ENCODE measurements around the gene FXR2. TPM values are rescaled to one million over a fixed set of nuclear protein-coding genes. Genes with fewer than 3 reads are reported as not detected.

FXR2 gene
- total and polyA plus RNA-seq, 9 of the 15 experiments (the other 6 are each of a cell fraction or from before 2014, with no cell fraction given), result 2.0 to 49.3 (median 24.5) TPM

DNA sequence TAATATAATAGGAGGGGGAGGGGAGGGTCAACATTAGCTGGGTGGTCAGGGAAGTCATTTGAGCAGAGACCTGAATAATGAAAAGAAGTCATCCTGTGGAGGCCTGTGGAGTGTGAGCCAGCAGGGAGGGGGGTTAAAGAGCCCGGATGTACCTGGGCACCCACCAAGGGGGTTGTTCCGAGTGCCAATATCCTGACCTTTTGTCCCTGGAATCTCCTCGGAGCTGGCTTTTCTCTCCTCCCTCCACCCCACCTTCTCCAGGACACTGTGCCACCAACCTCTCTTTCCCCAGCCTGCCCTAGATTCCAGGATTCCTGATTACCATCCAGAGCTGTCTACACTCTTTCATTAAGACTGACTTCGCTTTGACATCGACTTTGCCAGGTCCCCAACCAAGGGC, 21.5 kb upstream of the FXR2 start (continued):
- TF ChIP-seq, protein P1, sequence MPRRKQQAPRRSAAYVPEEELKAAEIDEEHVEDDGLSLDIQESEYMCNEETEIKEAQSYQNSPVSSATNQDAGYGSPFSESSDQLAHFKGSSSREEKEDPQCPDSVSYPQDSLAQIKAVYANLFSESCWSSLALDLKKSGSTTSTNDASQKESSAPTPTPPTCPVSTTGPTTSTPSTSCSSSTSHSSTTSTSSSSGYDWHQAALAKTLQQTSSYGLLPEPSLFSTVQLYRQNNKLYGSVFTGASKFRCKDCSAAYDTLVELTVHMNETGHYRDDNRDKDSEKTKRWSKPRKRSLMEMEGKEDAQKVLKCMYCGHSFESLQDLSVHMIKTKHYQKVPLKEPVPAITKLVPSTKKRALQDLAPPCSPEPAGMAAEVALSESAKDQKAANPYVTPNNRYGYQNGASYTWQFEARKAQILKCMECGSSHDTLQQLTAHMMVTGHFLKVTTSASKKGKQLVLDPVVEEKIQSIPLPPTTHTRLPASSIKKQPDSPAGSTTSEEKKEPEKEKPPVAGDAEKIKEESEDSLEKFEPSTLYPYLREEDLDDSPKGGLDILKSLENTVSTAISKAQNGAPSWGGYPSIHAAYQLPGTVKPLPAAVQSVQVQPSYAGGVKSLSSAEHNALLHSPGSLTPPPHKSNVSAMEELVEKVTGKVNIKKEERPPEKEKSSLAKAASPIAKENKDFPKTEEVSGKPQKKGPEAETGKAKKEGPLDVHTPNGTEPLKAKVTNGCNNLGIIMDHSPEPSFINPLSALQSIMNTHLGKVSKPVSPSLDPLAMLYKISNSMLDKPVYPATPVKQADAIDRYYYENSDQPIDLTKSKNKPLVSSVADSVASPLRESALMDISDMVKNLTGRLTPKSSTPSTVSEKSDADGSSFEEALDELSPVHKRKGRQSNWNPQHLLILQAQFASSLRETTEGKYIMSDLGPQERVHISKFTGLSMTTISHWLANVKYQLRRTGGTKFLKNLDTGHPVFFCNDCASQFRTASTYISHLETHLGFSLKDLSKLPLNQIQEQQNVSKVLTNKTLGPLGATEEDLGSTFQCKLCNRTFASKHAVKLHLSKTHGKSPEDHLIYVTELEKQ (CRISPR knock-in tag; IDR thresholded peaks at IDR 0.05), result no peak
- TF ChIP-seq ATF7 (IDR thresholded peaks at IDR 0.05), result no peak
- TF ChIP-seq, protein P2, sequence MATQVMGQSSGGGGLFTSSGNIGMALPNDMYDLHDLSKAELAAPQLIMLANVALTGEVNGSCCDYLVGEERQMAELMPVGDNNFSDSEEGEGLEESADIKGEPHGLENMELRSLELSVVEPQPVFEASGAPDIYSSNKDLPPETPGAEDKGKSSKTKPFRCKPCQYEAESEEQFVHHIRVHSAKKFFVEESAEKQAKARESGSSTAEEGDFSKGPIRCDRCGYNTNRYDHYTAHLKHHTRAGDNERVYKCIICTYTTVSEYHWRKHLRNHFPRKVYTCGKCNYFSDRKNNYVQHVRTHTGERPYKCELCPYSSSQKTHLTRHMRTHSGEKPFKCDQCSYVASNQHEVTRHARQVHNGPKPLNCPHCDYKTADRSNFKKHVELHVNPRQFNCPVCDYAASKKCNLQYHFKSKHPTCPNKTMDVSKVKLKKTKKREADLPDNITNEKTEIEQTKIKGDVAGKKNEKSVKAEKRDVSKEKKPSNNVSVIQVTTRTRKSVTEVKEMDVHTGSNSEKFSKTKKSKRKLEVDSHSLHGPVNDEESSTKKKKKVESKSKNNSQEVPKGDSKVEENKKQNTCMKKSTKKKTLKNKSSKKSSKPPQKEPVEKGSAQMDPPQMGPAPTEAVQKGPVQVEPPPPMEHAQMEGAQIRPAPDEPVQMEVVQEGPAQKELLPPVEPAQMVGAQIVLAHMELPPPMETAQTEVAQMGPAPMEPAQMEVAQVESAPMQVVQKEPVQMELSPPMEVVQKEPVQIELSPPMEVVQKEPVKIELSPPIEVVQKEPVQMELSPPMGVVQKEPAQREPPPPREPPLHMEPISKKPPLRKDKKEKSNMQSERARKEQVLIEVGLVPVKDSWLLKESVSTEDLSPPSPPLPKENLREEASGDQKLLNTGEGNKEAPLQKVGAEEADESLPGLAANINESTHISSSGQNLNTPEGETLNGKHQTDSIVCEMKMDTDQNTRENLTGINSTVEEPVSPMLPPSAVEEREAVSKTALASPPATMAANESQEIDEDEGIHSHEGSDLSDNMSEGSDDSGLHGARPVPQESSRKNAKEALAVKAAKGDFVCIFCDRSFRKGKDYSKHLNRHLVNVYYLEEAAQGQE (IDR thresholded peaks at IDR 0.05; ENCODE audit: borderline replicate concordance), result no peak
- TF ChIP-seq, protein P2 (CRISPR knock-in tag; IDR thresholded peaks at IDR 0.05; ENCODE audit: low read depth), result no peak

All from K562 (cell line).